Nephron (organoid): Measurements from ENCODE around the gene PLEKHA6.
A peak's percentile ranks its signal among the peaks of the same experiment; 100 is the strongest.

Source experiments
- H3K27ac Mint-ChIP-seq, 3 experiments: 2 replicates each; pipeline ENCODE4 v1.8.0; 2020; ENCODE audit warnings: mixed read lengths in 3 of 3, mild to moderate bottlenecking in 2 of 3, moderate library complexity in 1 of 3
- H3K27me3 Mint-ChIP-seq: 2 replicates; pipeline ENCODE4 v1.8.0; 2021; ENCODE audit warnings: low read depth, mild to moderate bottlenecking, moderate library complexity, mixed read lengths
- H3K36me3 Mint-ChIP-seq: 2 replicates; pipeline ENCODE4 v1.8.0; 2020; ENCODE audit warnings: low read depth, mixed read lengths
- H3K4me1 Mint-ChIP-seq: 2 replicates; pipeline ENCODE4 v1.8.0; 2020; ENCODE audit warnings: mixed read lengths
- H3K4me3 Mint-ChIP-seq, 3 experiments: 2 replicates each; pipeline ENCODE4 v1.8.0; 2020; ENCODE audit warnings: mild to moderate bottlenecking in 3 of 3, mixed read lengths in 3 of 3, moderate library complexity in 2 of 3
- H3K9me3 Mint-ChIP-seq: 2 replicates; pipeline ENCODE4 v1.8.0; 2020; ENCODE audit warnings: mixed read lengths
- CTCF ChIP-seq, 3 experiments: fragments of 200-600 bp; sonication (generic); IDR thresholded peaks; one replicate each; pipeline ENCODE4 v1.5.0; 2021; ENCODE audit warnings: antibody characterized with exemption in 3 of 3; ENCODE audit not compliant: unreplicated experiment in 3 of 3

Gene PLEKHA6

GRCh38 chr1:204223129-204223860, 136.4 kb downstream of the PLEKHA6 start:
- Mint-ChIP-seq H3K4me1 (peaks cover 24% of the 10 kb centered on the region), H3K4me3 (no peak overlapping the region), H3K9me3 (no peaks in the 10 kb centered on the region), H3K36me3 (peaks cover 26% of the 10 kb centered on the region), H3K27ac (peak overlapping the region in 2 of 3 experiments; percentile 68 to 78), H3K27me3 (no peaks in the 10 kb centered on the region)
- TF ChIP-seq CTCF (IDR thresholded peaks at IDR 0.05; ENCODE audit: unreplicated experiment in 3 of 3): no peak

- Mint-ChIP-seq H3K4me3 (no peak overlapping the region), H3K9me3 (no peaks in the 10 kb centered on the region)
- TF ChIP-seq CTCF (IDR thresholded peaks at IDR 0.05; ENCODE audit: unreplicated experiment in 3 of 3): no peak
Observed at GRCh38 chr1:204222764-204223055, 137.0 kb downstream of the PLEKHA6 start.

DNA sequence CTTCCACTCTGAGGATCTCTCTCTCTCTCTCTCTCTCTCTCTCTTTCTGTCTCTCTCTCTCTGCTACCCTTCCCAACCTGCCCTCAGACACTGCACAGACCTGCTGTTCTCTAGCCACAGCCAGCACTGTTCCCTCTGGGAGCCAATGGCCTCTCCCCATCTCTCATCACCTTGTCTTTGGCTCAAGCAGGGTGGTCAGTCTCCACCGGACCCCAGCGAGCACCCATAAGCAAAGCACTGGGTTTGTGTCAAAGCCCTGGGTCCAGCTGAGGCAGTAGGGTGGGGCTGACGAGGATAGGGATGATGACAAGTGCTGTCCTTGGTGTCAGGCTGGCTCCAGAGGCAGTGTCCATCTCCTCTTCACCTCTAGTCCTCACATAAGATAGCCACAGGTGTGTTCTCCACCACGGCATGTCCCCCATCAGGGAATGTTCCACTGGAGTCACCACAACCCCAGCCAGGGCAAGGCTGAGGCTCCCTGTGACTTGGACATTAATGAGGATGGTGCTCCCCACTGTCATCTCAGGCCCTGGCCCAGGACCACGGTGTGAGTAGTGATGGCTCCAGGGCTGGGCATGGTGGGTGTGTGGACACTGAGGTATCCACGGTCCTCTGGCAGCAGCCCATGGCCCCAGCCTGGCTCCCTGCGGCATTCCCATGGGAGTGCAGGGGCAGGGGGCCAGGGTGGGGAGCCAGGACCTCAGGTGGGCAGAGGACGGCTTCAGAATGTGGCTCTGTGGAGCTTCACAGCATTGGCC, 137.5 kb downstream of the PLEKHA6 start:
- no peaks in the 10 kb centered on the region for H3K9me3 Mint-ChIP-seq
- H3K27me3 Mint-ChIP-seq: no peaks in the 10 kb centered on the region

More at GRCh38 chr1:204222764-204223055, 137.0 kb downstream of the PLEKHA6 start:
- Mint-ChIP-seq H3K27me3 (no peaks in the 10 kb centered on the region), H3K36me3 (peaks cover 26% of the 10 kb centered on the region), H3K4me1 (peaks cover 24% of the 10 kb centered on the region), H3K27ac (peak overlapping the region in 2 of 3 experiments; percentile 68 to 78)

DNA sequence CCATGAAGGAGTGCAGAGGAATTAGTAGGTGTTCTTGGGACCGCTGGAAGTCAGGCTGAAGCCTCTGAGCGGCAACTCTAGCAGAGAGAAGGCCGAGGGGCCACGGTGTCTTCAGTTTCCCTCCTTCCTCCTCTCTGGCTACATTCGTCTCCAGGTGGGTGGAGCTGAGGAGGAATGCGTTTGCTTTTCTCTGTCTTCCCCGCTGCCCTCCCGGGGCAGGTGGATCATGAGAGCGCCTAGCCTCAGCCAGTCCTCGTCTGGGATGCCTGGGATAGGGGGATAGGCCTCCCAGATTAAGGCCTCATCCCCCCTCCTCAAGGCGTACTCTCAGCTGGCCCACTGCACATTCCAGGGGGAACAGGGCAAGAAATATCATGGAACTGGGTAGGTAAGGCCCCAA, 138.5 kb downstream of the PLEKHA6 start:
- Mint-ChIP-seq H3K36me3 (peaks cover 14% of the 10 kb centered on the region), H3K27ac (no peak overlapping the region), H3K27me3 (no peaks in the 10 kb centered on the region), H3K4me3 (no peak overlapping the region), H3K4me1 (peaks cover 14% of the 10 kb centered on the region), H3K9me3 (no peaks in the 10 kb centered on the region)
- no peak for TF ChIP-seq CTCF (IDR thresholded peaks at IDR 0.05; ENCODE audit: unreplicated experiment in 3 of 3)

More for the DNA sequence above, 137.5 kb downstream of the PLEKHA6 start:
- Mint-ChIP-seq H3K27ac (peak overlapping the region in 1 of 3 experiments; percentile 78), H3K4me3 (no peak overlapping the region), H3K36me3 (peaks cover 20% of the 10 kb centered on the region), H3K4me1 (peaks cover 21% of the 10 kb centered on the region)
- TF ChIP-seq CTCF (IDR thresholded peaks at IDR 0.05; ENCODE audit: unreplicated experiment in 3 of 3): no peak

GRCh38 chr1:204219971-204220616, 139.6 kb downstream of the PLEKHA6 start:
- no peaks in the 10 kb centered on the region for H3K27me3 Mint-ChIP-seq
- H3K4me3 Mint-ChIP-seq: no peak overlapping the region
- H3K36me3 Mint-ChIP-seq: peaks cover 13% of the 10 kb centered on the region
- H3K27ac Mint-ChIP-seq: peak overlapping the region in 1 of 3 experiments; percentile 11
- no peaks in the 10 kb centered on the region for H3K9me3 Mint-ChIP-seq
- H3K4me1 Mint-ChIP-seq: peaks cover 13% of the 10 kb centered on the region
- TF ChIP-seq CTCF (IDR thresholded peaks at IDR 0.05; ENCODE audit: unreplicated experiment in 3 of 3): no peak
